Measurements from ENCODE around the gene HSPA4L.

The HSPA4L gene

DNA sequence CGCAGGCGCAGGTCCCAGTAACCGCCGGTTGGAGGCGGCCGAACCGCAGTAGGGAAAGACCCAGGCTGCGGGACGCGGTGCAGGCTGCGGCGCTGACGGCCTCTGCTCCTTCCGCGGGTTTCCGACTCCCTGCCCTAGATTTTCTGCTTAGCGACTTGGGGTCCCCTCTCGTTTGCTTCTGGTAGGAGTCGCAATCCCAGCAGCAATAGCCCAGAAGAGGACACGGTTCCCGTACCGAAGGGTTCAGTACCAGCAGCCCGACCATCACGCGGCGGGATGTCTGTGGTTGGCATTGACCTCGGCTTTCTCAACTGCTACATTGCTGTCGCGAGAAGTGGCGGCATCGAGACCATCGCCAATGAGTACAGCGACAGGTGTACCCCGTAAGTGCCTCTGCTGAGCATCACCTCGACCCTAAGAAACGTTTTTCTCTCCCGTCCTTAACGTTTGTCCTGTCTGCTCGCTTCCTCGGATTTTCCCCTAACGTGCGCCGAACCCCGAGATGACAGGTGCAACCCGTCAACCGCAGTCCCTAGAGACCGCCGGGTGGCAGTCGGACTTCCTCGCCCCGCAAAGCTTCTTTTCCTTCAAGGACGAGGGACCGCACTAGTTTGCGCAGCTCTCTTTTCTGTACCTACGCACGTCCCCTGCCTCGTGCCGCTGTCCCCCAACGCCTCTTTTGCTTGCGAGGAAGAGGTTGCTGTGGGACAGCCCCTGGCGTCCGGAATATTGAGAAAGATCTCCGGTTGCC lies at the start of gene HSPA4L:
Gene HSPA4L, plus strand, starts transcription at position 48 of the 751 bp plus-strand sequence. Its CDS starts 229 bp downstream, at position 277.
- peak within 1 kb of the TSS; percentile 81 for H3K4me3 ChIP-seq (ENCODE audit: low read length)
- TF ChIP-seq ZNF274 (IDR thresholded peaks at IDR 0.05; ENCODE audit: low read depth, low read length) = no peak

DNA sequence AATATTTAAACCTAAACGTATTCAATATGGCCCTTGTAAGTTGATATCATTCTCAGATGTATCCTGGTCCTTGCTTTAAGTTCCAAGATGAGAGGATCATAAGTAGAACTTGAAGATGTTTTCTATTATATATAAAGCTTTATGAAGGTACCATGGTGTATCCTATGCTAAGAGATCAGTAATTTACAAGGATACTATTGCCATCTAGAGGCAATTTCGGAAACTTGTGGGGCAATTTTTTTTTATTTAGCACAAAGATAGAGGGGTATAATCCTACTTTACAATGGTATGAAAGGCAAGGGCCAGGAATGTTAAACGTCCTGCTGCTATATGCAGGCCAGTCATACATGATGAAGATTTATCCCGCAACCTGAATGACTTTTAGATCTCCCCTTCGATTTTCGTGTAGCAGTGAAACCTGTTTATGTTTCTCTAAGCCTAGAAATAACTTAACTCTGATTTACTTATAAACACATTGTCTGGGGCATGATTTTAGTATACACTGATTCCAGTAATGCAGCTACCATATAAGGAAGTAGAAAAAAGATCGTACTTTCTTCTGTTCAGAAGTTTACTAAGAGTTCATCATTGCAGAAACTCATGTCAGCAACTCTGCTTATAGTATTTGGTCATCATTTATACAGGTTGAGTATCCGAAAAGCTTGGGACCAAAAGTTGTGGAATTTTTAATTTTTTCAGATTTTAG lies 49.3 kb upstream of the HSPA4L start:
- no peak for TF ChIP-seq ZNF274 (IDR thresholded peaks at IDR 0.05; ENCODE audit: low read depth, low read length)
- no peak overlapping the region for H3K4me3 ChIP-seq (ENCODE audit: low read length)

DNA sequence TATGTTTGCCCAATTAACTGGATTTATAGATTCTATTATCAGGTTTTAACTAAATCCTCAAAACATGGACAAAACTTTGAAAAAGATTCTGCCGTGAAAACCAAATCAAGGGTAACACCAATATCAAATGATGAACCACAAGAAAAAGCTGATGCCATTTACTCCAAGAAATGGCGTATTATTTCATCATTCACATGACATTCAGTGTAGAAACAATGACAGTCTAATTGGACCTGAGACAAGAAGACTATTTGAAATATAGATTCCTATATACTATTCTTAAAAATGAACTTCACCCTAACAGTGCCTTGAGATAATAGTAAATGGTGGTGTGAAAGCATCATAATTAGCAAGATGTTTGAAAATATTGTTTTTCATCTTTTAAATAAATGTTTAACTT lies 47.1 kb upstream of the HSPA4L start:
- H3K4me3 ChIP-seq (ENCODE audit: low read length) = no peak overlapping the region
- TF ChIP-seq ZNF274 (IDR thresholded peaks at IDR 0.05; ENCODE audit: low read depth, low read length) = no peak

DNA sequence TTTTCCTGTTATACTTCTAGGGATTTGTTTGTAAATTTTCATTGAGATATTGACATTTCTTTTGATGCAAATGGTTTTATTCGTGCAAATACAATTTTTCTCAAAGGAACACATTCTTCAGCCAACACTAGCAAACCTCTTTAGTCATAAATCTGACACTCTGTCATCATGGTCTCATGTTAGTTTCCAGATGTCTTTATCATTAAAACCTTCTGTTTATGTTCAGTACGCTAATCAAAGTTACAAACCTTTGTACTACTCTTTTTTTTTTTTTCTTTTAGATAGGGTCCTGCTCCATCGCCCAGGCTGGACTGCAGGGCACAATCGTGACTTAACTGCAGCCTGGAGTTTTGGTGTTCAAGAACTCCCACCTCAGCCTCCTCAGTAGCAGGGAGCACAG lies 44.8 kb upstream of the HSPA4L start:
- no peak for TF ChIP-seq ZNF274 (IDR thresholded peaks at IDR 0.05; ENCODE audit: low read depth, low read length)
- H3K4me3 ChIP-seq (ENCODE audit: low read length) = no peak overlapping the region

DNA sequence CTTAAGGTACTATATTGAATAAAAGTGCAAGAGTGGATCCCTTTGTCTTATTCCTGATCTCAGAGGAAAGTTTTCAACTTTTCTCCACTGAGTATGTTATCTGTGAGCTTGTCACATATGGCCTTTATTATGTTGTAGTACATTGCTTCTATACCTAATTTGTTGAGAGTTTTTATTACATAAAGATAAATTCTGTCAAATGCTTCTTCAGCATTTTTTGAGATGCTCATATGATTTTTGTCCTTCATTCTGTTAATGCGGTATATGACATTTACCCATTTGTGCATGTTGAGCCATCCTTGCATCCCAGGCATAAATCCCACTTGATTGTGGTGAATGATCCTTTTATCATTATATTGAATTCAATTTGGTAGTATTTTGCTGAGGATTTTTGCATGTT lies 40.9 kb upstream of the HSPA4L start:
- no peak overlapping the region for H3K4me3 ChIP-seq (ENCODE audit: low read length)
- TF ChIP-seq ZNF274 (IDR thresholded peaks at IDR 0.05; ENCODE audit: low read depth, low read length) = no peak

DNA sequence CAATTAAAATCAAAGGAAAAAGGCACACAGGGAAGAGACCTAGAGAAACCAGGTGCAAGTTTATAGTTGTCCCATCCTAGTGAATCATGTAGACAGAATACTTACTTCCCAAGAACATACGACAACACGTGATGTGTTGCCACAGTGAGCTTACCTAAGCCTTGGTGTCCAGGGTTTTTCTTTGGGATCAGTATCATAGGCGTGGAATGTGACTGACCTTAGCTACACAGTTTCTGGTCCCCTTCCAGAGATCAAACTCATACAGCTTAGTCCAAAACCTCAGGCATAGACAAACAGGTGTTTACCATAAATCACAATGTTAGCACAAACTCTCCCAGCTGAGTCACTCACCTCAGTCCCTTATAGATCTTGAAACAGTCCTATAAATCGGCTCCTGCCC lies 34.2 kb upstream of the HSPA4L start:
- no peak overlapping the region for H3K4me3 ChIP-seq (ENCODE audit: low read length)
- TF ChIP-seq ZNF274 (IDR thresholded peaks at IDR 0.05; ENCODE audit: low read depth, low read length) = no peak

DNA sequence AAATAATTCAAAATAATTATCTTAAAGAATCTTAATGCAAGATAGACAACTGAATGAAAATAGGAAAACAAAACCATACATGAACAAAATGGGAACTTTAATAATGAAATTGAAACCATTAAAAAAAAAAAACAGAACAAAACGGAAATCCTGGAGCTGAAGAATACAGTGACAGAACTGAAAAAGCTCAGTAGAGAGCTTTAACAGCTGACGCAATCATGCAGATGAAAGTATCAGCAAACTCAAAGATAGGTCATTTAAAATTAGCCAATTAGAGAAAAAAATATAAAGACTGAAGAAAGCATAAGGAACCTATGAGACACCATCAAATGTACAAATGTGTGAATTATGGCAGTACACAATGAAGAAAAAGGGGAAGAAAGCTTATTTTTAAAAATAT lies 33.2 kb upstream of the HSPA4L start:
- no peak overlapping the region for H3K4me3 ChIP-seq (ENCODE audit: low read length)
- TF ChIP-seq ZNF274 (IDR thresholded peaks at IDR 0.05; ENCODE audit: low read depth, low read length) = no peak

DNA sequence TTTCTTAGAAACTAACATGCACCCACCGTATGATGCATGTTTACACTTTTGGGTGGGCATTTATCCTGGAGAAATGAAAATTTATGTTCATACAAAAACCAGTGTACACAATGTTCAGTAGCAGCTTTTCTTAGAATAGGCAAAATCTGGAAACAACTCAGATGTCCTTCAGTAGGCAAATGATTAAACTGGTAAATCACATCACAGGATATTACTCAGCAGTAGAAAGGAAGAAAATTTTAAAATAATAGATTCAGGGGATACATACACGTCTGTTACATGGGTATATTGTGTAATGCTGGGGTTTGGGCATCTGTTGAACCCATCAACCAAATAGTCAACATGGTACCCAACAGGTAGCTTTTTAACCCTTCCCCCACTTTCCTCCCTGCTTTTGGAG lies 25.2 kb upstream of the HSPA4L start:
- no peak overlapping the region for H3K4me3 ChIP-seq (ENCODE audit: low read length)
- no peak for TF ChIP-seq ZNF274 (IDR thresholded peaks at IDR 0.05; ENCODE audit: low read depth, low read length)

DNA sequence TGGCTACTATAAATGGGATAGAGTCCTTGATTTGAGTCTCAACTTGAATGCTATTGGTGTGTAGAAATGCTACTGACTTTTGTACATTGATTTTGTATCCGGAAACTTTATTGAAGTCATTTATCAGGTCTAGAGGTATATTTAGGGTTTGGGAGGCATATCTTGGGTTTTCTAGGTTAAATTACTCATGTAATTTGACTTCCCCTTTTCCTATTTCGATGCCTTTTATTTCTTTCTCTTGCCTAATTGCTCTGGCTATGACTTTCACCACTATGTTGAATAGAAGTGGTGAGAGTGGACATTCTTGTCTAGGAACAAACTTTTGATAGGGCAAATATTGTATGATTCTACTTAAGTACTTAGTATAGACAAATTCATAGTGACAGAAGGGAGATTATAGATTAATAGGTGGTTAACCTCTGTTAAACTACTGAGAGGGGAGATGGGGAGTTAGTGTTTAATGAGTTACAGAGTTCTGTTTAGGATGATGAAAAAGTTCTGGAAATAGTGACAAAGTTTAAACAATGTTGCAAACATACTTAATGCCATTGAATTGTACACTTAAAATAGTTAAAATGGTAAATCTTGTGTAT lies 22.8 kb upstream of the HSPA4L start:
- TF ChIP-seq ZNF274 (IDR thresholded peaks at IDR 0.05; ENCODE audit: low read depth, low read length) = no peak
- no peak overlapping the region for H3K4me3 ChIP-seq (ENCODE audit: low read length)

DNA sequence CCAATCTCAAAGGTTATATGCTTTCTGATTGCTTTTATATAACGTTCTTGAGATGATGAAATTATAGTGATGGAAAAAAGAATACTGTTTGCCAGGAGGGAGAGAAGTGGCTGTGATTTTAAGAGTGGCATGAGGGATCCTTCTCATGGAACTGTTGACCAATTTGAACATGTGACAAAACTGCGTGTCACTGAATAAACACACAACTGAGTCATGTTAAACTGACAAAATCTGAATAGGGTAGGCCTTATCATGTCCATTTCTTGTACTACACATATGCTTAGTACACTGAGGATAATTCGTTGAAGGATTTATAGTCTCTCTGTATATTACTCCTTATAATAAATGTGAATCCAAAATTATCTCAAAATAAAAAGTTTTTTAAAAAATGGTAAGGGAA lies 22.2 kb upstream of the HSPA4L start:
- H3K4me3 ChIP-seq (ENCODE audit: low read length) = no peak overlapping the region
- no peak for TF ChIP-seq ZNF274 (IDR thresholded peaks at IDR 0.05; ENCODE audit: low read depth, low read length)

DNA sequence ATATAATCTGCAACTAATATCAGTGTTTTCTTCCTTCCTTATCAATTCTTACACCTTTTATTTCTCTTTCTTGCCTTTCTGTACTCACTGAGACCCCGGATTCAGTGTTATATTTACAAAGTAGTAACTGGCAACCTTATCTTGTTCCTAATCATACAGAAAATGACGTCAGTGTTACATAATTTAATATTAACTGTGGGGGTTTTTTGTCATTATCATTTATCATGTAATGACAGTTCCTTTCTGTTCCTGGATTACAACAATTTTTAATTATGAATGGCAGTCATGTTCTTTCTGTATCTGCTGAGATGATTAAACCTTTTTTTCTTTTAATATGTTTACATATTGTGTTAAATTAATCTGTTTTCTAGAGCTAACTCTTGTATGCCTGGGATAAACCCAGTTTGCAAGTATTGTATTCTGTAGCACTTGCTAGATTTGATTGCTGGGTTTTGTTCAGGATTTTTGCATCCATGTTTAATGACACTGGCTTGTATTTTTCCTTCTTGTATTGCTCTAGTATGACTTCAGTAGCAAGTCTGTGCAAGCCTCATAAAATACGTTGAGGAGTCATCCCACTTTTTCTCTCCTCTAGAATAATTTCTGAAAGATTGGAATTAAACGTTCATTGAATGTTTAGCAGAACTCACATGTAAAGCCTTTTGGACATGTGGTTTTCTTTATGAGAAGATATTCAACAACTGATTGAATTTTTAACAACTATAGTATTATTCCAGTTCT lies 10.4 kb upstream of the HSPA4L start:
- no peak overlapping the region for H3K4me3 ChIP-seq (ENCODE audit: low read length)
- no peak for TF ChIP-seq ZNF274 (IDR thresholded peaks at IDR 0.05; ENCODE audit: low read depth, low read length)

DNA sequence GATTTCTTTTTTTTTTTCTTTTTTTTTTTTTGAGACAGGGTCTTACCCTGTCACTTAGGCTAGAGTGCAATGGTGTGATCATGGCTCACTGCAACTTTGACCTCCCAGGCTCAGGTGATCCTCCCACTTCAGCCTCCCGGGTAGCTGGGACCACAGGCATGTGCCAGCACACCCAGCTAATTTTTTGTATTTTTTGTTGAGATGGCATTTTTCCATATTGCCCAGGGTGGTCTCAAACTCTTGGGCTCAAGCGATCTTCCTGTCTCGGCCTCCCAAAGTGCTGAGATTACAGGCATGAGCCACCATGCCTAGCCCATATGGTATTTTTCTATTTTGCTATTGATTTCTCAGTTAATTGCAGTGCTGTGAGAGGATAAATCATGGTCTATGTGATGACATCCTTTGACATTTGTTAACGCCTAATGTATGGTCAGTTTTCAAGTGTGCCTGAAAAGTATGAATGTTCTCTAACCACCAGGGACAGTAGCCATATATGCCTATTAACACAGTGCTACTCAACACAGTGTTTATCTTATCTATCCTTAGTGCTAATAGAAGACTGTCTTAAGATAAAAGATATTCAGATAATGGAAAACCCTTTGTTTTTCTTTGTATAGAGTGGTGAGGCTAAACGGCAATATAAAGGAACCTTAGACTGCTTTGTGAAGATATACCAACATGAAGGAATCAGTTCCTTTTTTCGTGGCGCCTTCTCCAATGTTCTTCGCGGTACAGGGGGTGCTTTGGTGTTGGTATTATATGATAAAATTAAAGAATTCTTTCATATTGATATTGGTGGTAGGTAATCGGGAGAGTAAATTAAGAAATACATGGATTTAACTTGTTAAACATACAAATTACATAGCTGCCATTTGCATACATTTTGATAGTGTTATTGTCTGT lies 9.1 kb upstream of the HSPA4L start:
- TF ChIP-seq ZNF274 (IDR thresholded peaks at IDR 0.05; ENCODE audit: low read depth, low read length) = no peak
- no peak overlapping the region for H3K4me3 ChIP-seq (ENCODE audit: low read length)

DNA sequence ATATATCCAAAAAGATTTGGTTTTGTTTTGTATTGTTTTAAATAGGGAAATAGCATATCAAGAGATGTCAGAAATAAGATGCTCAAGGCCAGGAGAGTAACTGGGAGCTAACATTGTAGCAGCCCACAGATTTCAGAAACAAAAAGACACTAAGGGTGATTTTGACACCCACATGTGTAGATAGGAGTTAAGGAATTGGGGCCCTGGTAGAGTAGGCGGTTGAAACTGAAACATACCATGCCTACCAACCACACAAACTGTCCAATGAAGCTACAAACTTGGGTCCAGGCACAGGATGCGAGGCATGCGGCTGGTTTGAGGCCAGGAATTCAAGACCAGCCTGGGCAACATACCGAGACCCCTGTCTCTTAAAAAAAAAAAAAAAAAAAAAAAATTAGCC lies 6.3 kb upstream of the HSPA4L start:
- no peak overlapping the region for H3K4me3 ChIP-seq (ENCODE audit: low read length)
- no peak for TF ChIP-seq ZNF274 (IDR thresholded peaks at IDR 0.05; ENCODE audit: low read depth, low read length)

All from GM08714 (cell line).